Measurements from ENCODE around the gene DTX1.

Gene DTX1

DNA sequence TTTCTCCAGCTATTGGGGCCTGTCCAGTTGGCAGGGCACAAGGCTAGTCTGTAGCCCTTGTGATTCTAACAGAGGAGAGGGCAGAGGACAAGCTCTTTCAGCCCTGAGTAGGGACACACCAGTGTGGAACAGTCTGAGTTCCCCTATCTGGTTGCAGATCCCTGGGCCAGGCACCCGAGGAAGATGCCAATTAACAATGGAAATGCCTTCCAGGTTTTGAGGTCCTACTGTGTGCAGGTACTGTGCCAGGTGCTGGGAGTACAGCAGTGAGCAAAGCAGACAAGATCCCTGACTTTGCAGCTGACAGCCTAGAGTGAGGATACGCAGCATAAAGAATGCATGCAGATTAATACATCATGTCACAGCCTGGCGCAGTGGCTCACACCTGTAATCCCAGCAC is 17.1 kb downstream of the DTX1 start:
- no peak overlapping the region for H4K91ac ChIP-seq (ENCODE audit: low read depth, low read length)
- H4K12ac ChIP-seq (ENCODE audit: low read depth, low read length) = no peak overlapping the region

GRCh38 chr12:113075137-113075683 is 18.7 kb downstream of the DTX1 start:
- Histone ChIP-seq H3K27ac (ENCODE audit: low read depth, low read length) (no peak overlapping the region), H3K79me1 (ENCODE audit: low read length) (no peaks in the 10 kb centered on the region), H3K4me1 (ENCODE audit: control insufficient read depth in 1 of 2, insufficient read depth in 2 of 2, low read length in 2 of 2) (peaks cover 0 to 3% of the 10 kb centered on the region in 2 experiments), H2BK120ac (ENCODE audit: insufficient read depth, low read length, poor library complexity) (no peak overlapping the region), H3K4me3 (ENCODE audit: low read depth, low read length) (no peak overlapping the region), H3K9ac (ENCODE audit: low read length) (no peak overlapping the region), H2BK12ac (ENCODE audit: low read length) (no peak overlapping the region), H2BK5ac (ENCODE audit: low read depth, low read length, poor library complexity) (no peak overlapping the region), H4K91ac (ENCODE audit: low read depth, low read length) (no peak overlapping the region), H2AFZ (ENCODE audit: insufficient read depth, low read length, poor library complexity) (no peak overlapping the region), H3K14ac (ENCODE audit: low read length) (no peak overlapping the region), H4K12ac (ENCODE audit: low read depth, low read length) (no peak overlapping the region), H3K27me3 (ENCODE audit: insufficient read depth, low read length) (peaks cover 25% of the 10 kb centered on the region), H3K79me2 (ENCODE audit: control insufficient read depth, insufficient read depth, low read length, poor library complexity) (no peaks in the 10 kb centered on the region), H3K9me3 (ENCODE audit: insufficient read depth, low read depth, low read length) (no peaks in the 10 kb centered on the region), H3K4me2 (ENCODE audit: low read length) (no peak overlapping the region), H3K23ac (ENCODE audit: low read length) (no peak overlapping the region), H3K36me3 (ENCODE audit: control insufficient read depth in 1 of 2, insufficient read depth in 2 of 2, low read length in 2 of 2) (no peaks in the 10 kb centered on the region), H3K18ac (ENCODE audit: low read length) (no peak overlapping the region), H3K4ac (ENCODE audit: low read depth, low read length) (no peak overlapping the region), H4K8ac (ENCODE audit: low read depth, low read length) (no peak overlapping the region), H2AK5ac (ENCODE audit: low read length) (no peak overlapping the region)
- DNase-seq = no peak
- no CpG with 5 or more reads among the region's 6 CpGs for WGBS (ENCODE audit: extremely low coverage, insufficient coverage, insufficient read length)

More for the DNA sequence above, 17.1 kb downstream of the DTX1 start:
- no peak overlapping the region for H3K9ac ChIP-seq (ENCODE audit: low read length)
- H2BK120ac ChIP-seq (ENCODE audit: insufficient read depth, low read length, poor library complexity) = no peak overlapping the region
- H3K79me1 ChIP-seq (ENCODE audit: low read length) = no peaks in the 10 kb centered on the region
- no peak overlapping the region for H3K23ac ChIP-seq (ENCODE audit: low read length)
- H3K9me3 ChIP-seq (ENCODE audit: insufficient read depth, low read depth, low read length) = no peaks in the 10 kb centered on the region
- H3K4me2 ChIP-seq (ENCODE audit: low read length) = no peak overlapping the region
- no peak overlapping the region for H4K8ac ChIP-seq (ENCODE audit: low read depth, low read length)
- peaks cover 0 to 3% of the 10 kb centered on the region in 2 experiments for H3K4me1 ChIP-seq (ENCODE audit: control insufficient read depth in 1 of 2, insufficient read depth in 2 of 2, low read length in 2 of 2)
- no peak overlapping the region for H2BK5ac ChIP-seq (ENCODE audit: low read depth, low read length, poor library complexity)
- H3K27me3 ChIP-seq (ENCODE audit: insufficient read depth, low read length) = peaks cover 20% of the 10 kb centered on the region
- no peak overlapping the region for H2AK5ac ChIP-seq (ENCODE audit: low read length)
- H3K4me3 ChIP-seq (ENCODE audit: low read depth, low read length) = no peak overlapping the region
- H3K18ac ChIP-seq (ENCODE audit: low read length) = no peak overlapping the region
- no peaks in the 10 kb centered on the region for H3K79me2 ChIP-seq (ENCODE audit: control insufficient read depth, insufficient read depth, low read length, poor library complexity)
- H2BK12ac ChIP-seq (ENCODE audit: low read length) = no peak overlapping the region
- no peak for DNase-seq
- no peak overlapping the region for H3K4ac ChIP-seq (ENCODE audit: low read depth, low read length)
- no CpG with 5 or more reads among the region's 3 CpGs for WGBS (ENCODE audit: extremely low coverage, insufficient coverage, insufficient read length)
- H3K27ac ChIP-seq (ENCODE audit: low read depth, low read length) = no peak overlapping the region
- no peaks in the 10 kb centered on the region for H3K36me3 ChIP-seq (ENCODE audit: control insufficient read depth in 1 of 2, insufficient read depth in 2 of 2, low read length in 2 of 2)
- H3K14ac ChIP-seq (ENCODE audit: low read length) = no peak overlapping the region
- no peak overlapping the region for H2AFZ ChIP-seq (ENCODE audit: insufficient read depth, low read length, poor library complexity)

DNA sequence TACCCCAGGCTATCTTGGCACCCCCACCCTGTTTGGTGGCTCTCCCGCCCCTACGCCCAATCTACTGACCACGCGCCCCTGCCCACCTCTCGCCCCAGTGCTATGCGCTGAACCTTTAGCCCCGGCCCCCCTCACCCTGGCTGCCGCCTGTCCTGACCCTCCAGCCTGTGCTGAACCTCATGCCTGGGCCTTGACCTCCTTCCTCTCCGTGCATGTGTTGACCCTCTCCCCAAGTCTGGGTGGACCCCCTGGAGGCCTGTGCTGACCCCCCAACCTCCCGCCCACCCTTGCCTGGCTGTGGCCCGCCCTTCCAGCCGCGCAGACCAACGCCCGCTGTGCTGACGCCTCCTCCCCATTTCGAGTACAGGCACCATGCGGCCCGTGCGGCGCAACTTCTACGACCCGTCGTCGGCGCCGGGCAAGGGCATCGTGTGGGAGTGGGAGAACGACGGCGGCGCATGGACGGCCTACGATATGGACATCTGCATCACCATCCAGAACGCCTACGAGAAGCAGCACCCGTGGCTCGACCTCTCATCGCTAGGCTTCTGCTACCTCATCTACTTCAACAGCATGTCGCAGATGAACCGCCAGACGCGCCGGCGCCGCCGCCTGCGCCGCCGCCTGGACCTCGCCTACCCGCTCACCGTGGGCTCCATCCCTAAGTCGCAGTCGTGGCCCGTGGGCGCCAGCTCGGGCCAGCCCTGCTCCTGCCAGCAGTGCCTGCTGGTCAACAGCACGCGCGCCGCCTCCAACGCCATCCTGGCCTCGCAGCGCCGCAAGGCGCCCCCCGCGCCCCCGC is 20.7 kb downstream of the DTX1 start:
- no peak overlapping the region for H4K8ac ChIP-seq (ENCODE audit: low read depth, low read length)
- no peak overlapping the region for H3K14ac ChIP-seq (ENCODE audit: low read length)
- no peak overlapping the region for H2AFZ ChIP-seq (ENCODE audit: insufficient read depth, low read length, poor library complexity)
- H4K12ac ChIP-seq (ENCODE audit: low read depth, low read length) = no peak overlapping the region
- H2BK120ac ChIP-seq (ENCODE audit: insufficient read depth, low read length, poor library complexity) = no peak overlapping the region
- H2BK12ac ChIP-seq (ENCODE audit: low read length) = no peak overlapping the region
- H3K4me1 ChIP-seq (ENCODE audit: control insufficient read depth in 1 of 2, insufficient read depth in 2 of 2, low read length in 2 of 2) = peaks cover 0 to 3% of the 10 kb centered on the region in 2 experiments
- peak overlapping the region; percentile 24 for H3K4me2 ChIP-seq (ENCODE audit: low read length)
- no peak overlapping the region for H3K4ac ChIP-seq (ENCODE audit: low read depth, low read length)
- no peaks in the 10 kb centered on the region for H3K79me2 ChIP-seq (ENCODE audit: control insufficient read depth, insufficient read depth, low read length, poor library complexity)
- H2BK5ac ChIP-seq (ENCODE audit: low read depth, low read length, poor library complexity) = no peak overlapping the region
- WGBS (ENCODE audit: extremely low coverage, insufficient coverage, insufficient read length) = no CpG with 5 or more reads among the region's 70 CpGs
- no peak overlapping the region for H2AK5ac ChIP-seq (ENCODE audit: low read length)
- no peak overlapping the region for H3K9ac ChIP-seq (ENCODE audit: low read length)
- no peaks in the 10 kb centered on the region for H3K36me3 ChIP-seq (ENCODE audit: control insufficient read depth in 1 of 2, insufficient read depth in 2 of 2, low read length in 2 of 2)
- no peak overlapping the region for H3K23ac ChIP-seq (ENCODE audit: low read length)
- peaks cover 25% of the 10 kb centered on the region for H3K27me3 ChIP-seq (ENCODE audit: insufficient read depth, low read length)
- H3K9me3 ChIP-seq (ENCODE audit: insufficient read depth, low read depth, low read length) = no peaks in the 10 kb centered on the region
- H3K79me1 ChIP-seq (ENCODE audit: low read length) = no peaks in the 10 kb centered on the region
- DNase-seq = no peak
- H3K27ac ChIP-seq (ENCODE audit: low read depth, low read length) = no peak overlapping the region
- H3K4me3 ChIP-seq (ENCODE audit: low read depth, low read length) = no peak overlapping the region
- no peak overlapping the region for H4K91ac ChIP-seq (ENCODE audit: low read depth, low read length)
- H3K18ac ChIP-seq (ENCODE audit: low read length) = no peak overlapping the region

DNA sequence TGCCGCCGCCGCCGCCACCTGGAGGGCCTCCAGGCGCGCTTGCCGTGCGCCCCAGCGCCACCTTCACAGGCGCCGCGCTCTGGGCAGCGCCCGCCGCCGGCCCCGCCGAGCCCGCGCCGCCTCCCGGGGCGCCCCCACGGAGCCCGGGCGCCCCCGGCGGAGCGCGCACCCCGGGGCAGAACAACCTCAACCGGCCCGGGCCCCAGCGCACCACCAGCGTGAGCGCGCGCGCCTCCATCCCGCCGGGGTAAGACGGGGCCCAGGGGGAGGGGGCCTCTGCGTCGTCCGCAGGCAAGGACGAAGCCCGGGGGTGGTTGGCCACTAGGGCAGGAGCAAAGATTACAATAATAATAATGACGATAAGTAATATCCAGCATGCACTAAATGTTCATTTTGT is 21.3 kb downstream of the DTX1 start:
- H3K9me3 ChIP-seq (ENCODE audit: insufficient read depth, low read depth, low read length) = no peaks in the 10 kb centered on the region
- peak overlapping the region; percentile 5 for H3K4me2 ChIP-seq (ENCODE audit: low read length)
- H4K12ac ChIP-seq (ENCODE audit: low read depth, low read length) = no peak overlapping the region
- no peaks in the 10 kb centered on the region for H3K79me2 ChIP-seq (ENCODE audit: control insufficient read depth, insufficient read depth, low read length, poor library complexity)
- no peak overlapping the region for H3K23ac ChIP-seq (ENCODE audit: low read length)
- no peak overlapping the region for H2AFZ ChIP-seq (ENCODE audit: insufficient read depth, low read length, poor library complexity)
- no peaks in the 10 kb centered on the region for H3K79me1 ChIP-seq (ENCODE audit: low read length)
- H2BK5ac ChIP-seq (ENCODE audit: low read depth, low read length, poor library complexity) = no peak overlapping the region
- H3K18ac ChIP-seq (ENCODE audit: low read length) = no peak overlapping the region
- H3K27me3 ChIP-seq (ENCODE audit: insufficient read depth, low read length) = peaks cover 25% of the 10 kb centered on the region
- H4K8ac ChIP-seq (ENCODE audit: low read depth, low read length) = no peak overlapping the region
- no peak for DNase-seq
- no peak overlapping the region for H4K91ac ChIP-seq (ENCODE audit: low read depth, low read length)
- no peak overlapping the region for H2BK12ac ChIP-seq (ENCODE audit: low read length)
- no CpG with 5 or more reads among the region's 48 CpGs for WGBS (ENCODE audit: extremely low coverage, insufficient coverage, insufficient read length)
- no peaks in the 10 kb centered on the region for H3K36me3 ChIP-seq (ENCODE audit: control insufficient read depth in 1 of 2, insufficient read depth in 2 of 2, low read length in 2 of 2)
- no peak overlapping the region for H2AK5ac ChIP-seq (ENCODE audit: low read length)
- no peak overlapping the region for H2BK120ac ChIP-seq (ENCODE audit: insufficient read depth, low read length, poor library complexity)
- H3K14ac ChIP-seq (ENCODE audit: low read length) = no peak overlapping the region
- no peak overlapping the region for H3K27ac ChIP-seq (ENCODE audit: low read depth, low read length)
- H3K9ac ChIP-seq (ENCODE audit: low read length) = no peak overlapping the region
- H3K4me1 ChIP-seq (ENCODE audit: control insufficient read depth in 1 of 2, insufficient read depth in 2 of 2, low read length in 2 of 2) = peaks cover 0 to 3% of the 10 kb centered on the region in 2 experiments
- no peak overlapping the region for H3K4ac ChIP-seq (ENCODE audit: low read depth, low read length)
- H3K4me3 ChIP-seq (ENCODE audit: low read depth, low read length) = no peak overlapping the region

All from trophoblast cell (in vitro differentiated cells and primary cell).